ENCODE data around the gene TBC1D16. TPM values are rescaled to one million over a fixed set of nuclear protein-coding genes. Genes with fewer than 3 reads are reported as not detected.

TBC1D16 gene
- total and polyA plus RNA-seq, 2 experiments from 2014 or later: 24.5 to 38.1 TPM

DNA sequence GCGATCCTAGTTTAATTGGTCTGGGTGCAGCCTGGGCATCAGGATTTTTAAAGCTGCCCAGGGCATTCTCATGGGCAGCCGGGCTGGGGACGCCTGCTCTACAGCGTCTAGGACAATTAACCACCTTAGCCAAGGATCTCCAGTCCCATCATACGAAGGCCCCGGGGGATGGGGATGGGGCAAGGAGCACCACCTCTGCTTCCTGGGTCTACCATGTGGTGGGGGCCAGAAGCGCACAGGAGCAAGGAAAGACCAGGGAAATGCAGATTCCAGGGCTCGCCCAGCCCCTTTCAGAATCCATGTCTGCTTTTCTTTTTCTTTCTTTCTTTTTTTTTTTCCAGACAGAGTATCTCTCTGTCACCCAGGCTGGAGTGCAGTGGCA lies 29.3 kb downstream of the TBC1D16 start:
- TF ChIP-seq, protein P1, sequence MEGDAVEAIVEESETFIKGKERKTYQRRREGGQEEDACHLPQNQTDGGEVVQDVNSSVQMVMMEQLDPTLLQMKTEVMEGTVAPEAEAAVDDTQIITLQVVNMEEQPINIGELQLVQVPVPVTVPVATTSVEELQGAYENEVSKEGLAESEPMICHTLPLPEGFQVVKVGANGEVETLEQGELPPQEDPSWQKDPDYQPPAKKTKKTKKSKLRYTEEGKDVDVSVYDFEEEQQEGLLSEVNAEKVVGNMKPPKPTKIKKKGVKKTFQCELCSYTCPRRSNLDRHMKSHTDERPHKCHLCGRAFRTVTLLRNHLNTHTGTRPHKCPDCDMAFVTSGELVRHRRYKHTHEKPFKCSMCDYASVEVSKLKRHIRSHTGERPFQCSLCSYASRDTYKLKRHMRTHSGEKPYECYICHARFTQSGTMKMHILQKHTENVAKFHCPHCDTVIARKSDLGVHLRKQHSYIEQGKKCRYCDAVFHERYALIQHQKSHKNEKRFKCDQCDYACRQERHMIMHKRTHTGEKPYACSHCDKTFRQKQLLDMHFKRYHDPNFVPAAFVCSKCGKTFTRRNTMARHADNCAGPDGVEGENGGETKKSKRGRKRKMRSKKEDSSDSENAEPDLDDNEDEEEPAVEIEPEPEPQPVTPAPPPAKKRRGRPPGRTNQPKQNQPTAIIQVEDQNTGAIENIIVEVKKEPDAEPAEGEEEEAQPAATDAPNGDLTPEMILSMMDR (IDR thresholded peaks at IDR 0.05; ENCODE audit: poor library complexity): no peak
- TF ChIP-seq EZH2phosphoT487 (IDR thresholded peaks at IDR 0.05; ENCODE audit: low read depth, severe bottlenecking, unreplicated experiment) (no peak), EZH2 (IDR thresholded peaks at IDR 0.05; ENCODE audit: borderline replicate concordance) (no peak)
- Histone ChIP-seq H3K9me3 (ENCODE audit: low read depth) (no peaks in the 10 kb centered on the region), H3K79me2 (peaks cover 28% of the 10 kb centered on the region), H2AFZ (no peak overlapping the region), H3K27ac (peak overlapping the region; percentile 29), H3K4me1 (ENCODE audit: insufficient read depth) (peaks cover 16% of the 10 kb centered on the region), H4K20me1 (ENCODE audit: insufficient read depth, poor library complexity, severe bottlenecking) (no peaks in the 10 kb centered on the region), H3K36me3 (replicated peaks; ENCODE audit: insufficient read depth, low read depth) (no peaks in the 10 kb centered on the region), H3K9me2 (replicated peaks; ENCODE audit: insufficient read depth) (no peaks in the 10 kb centered on the region), H3K4me2 (peak overlapping the region; percentile 78), H3K4me3 (no peak overlapping the region), H3K27me3 (no peaks in the 10 kb centered on the region)
- DNase-seq (ENCODE audit: low spot score): no peak
- WGBS (ENCODE audit: low lambda C conversion rate, missing lambda C conversion rate): 77% methylated on average over 8 of the region's 8 CpGs

DNA sequence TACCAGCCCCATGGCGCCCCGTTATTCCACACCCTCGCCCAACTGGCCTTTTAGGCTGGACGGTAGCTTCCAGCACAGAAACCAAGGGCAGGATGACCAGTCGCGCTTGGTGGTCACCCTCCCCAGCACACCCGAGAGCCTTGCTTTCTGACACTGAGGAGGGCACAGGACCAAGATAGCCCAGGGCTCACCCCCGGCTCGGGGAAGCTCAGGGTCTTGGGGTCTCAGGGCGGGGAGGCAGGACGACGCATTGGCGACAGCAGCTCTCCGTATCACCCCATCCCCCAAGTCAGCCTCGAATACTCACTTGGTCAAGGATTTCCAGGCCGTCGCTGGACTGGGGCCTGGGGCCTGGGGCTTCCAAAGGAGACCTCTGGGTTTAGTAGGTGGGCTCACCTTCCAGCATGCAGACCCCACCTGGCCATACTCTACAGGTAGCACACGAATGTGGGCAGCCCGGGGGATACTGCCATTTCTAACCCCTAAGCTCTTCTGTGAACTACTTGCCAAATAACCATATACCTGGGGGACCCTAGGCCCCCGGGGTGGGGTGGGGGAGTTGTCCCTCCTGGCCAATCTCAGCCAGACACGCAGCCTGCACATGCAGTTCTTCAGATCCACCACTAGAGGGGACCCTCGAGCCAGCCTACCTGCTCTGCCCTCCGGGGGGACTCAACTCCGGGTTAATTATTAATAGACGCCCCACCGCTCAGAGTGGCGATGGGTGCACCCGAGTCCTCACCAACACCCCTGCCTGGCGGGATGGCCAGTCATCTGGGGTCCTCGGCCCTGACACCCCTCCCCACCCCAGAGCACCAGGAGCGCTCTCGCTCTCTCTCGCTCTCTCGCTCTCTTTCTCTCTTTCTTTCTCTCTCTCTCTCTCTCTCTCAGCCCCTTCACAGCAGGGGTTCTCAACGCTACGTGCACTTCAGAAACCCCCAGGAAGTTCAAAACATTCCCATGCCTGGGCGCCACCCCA lies 30.0 kb downstream of the TBC1D16 start:
- peak overlapping the region; percentile 78 for H3K4me2 ChIP-seq
- H3K9me3 ChIP-seq (ENCODE audit: low read depth): no peaks in the 10 kb centered on the region
- H3K4me1 ChIP-seq (ENCODE audit: insufficient read depth): peaks cover 16% of the 10 kb centered on the region
- DNase-seq (ENCODE audit: low spot score): peak; percentile 80
- no peaks in the 10 kb centered on the region for H3K9me2 ChIP-seq (replicated peaks; ENCODE audit: insufficient read depth)
- no peaks in the 10 kb centered on the region for H3K36me3 ChIP-seq (replicated peaks; ENCODE audit: insufficient read depth, low read depth)
- WGBS (ENCODE audit: low lambda C conversion rate, missing lambda C conversion rate): 60% methylated on average over 36 of the region's 37 CpGs
- H4K20me1 ChIP-seq (ENCODE audit: insufficient read depth, poor library complexity, severe bottlenecking): no peaks in the 10 kb centered on the region
- peak overlapping the region; percentile 69 for H3K27ac ChIP-seq
- no peaks in the 10 kb centered on the region for H3K27me3 ChIP-seq
- TF ChIP-seq, protein P1 (IDR thresholded peaks at IDR 0.05; ENCODE audit: poor library complexity): peak; percentile 96
- TF ChIP-seq EZH2phosphoT487 (IDR thresholded peaks at IDR 0.05; ENCODE audit: low read depth, severe bottlenecking, unreplicated experiment): no peak
- no peak for TF ChIP-seq EZH2 (IDR thresholded peaks at IDR 0.05; ENCODE audit: borderline replicate concordance)
- peaks cover 28% of the 10 kb centered on the region for H3K79me2 ChIP-seq
- no peak overlapping the region for H3K4me3 ChIP-seq
- H2AFZ ChIP-seq: no peak overlapping the region

DNA sequence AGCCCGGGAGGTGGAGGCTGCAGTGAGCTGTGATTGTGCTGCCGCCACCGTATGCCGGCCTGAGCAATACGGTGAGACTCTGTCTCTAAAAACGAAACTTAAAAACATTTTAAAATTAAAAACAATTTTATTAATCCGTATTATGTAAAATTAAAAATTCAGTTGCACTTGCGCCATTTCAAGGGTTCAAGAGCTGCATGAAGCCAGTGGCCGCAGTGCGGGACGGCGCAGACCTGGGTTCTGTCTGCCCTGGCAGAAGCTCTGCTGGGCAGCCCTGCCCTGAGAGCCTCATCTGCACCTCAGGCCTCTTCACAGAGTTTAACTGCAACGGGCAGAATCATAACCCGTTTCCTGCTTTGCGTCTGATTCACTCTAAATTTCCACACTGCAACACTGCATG lies 31.7 kb downstream of the TBC1D16 start:
- Histone ChIP-seq H3K36me3 (replicated peaks; ENCODE audit: insufficient read depth, low read depth) (no peaks in the 10 kb centered on the region), H3K4me1 (ENCODE audit: insufficient read depth) (peaks cover 16% of the 10 kb centered on the region), H3K4me2 (no peak overlapping the region), H2AFZ (no peak overlapping the region), H4K20me1 (ENCODE audit: insufficient read depth, poor library complexity, severe bottlenecking) (no peaks in the 10 kb centered on the region), H3K4me3 (no peak overlapping the region), H3K9me3 (ENCODE audit: low read depth) (no peaks in the 10 kb centered on the region), H3K9me2 (replicated peaks; ENCODE audit: insufficient read depth) (no peaks in the 10 kb centered on the region), H3K27ac (no peak overlapping the region), H3K27me3 (no peaks in the 10 kb centered on the region), H3K79me2 (peaks cover 33% of the 10 kb centered on the region)
- DNase-seq (ENCODE audit: low spot score): no peak
- TF ChIP-seq EZH2phosphoT487 (IDR thresholded peaks at IDR 0.05; ENCODE audit: low read depth, severe bottlenecking, unreplicated experiment) (no peak), EZH2 (IDR thresholded peaks at IDR 0.05; ENCODE audit: borderline replicate concordance) (no peak)
- TF ChIP-seq, protein P1 (IDR thresholded peaks at IDR 0.05; ENCODE audit: poor library complexity): no peak
- 97% methylated on average over 15 of the region's 15 CpGs for WGBS (ENCODE audit: low lambda C conversion rate, missing lambda C conversion rate)

Data from hepatocyte (in vitro differentiated cells).